Endothelial cell of umbilical vein (primary cell): Measurements from ENCODE around the gene CDH23. TPM values are rescaled to one million over a fixed set of nuclear protein-coding genes. Genes with fewer than 3 reads are reported as not detected.

ENCODE experiments used
- BruUV-seq: library from RNA; stranded (reverse); fragments of 400-500 nt; replicated peaks from 2 replicates; lab custom pipeline; 2021; lab: Mats Ljungman, UMichigan
- CTCF ChIA-PET: fragments of 300-600, 350-600 bp; sonication (Branson Sonifier 250); formaldehyde crosslinking; loops from one replicate; lab custom pipeline; 2021; ENCODE audit warnings: antibody characterized with exemption, inconsistent platforms; lab: Charles Lee
- POLR2A ChIA-PET: fragments of 300-600, 350-600 bp; sonication (Branson Sonifier 250); formaldehyde crosslinking; loops from one replicate; lab custom pipeline; 2021; ENCODE audit warnings: antibody characterized with exemption, inconsistent platforms; lab: Charles Lee
- DNase-seq: peaks from one replicate; pipeline ENCODE4 v3.0.0-alpha.2; 2011; ENCODE audit warnings: low read depth, low spot score
- FAIRE-seq: peaks from 2 replicates; lab custom pipeline; 2011; peaks lifted over from hg19 to GRCh38; lab: Jason Lieb, UNC
- H2AFZ ChIP-seq: 2 replicates; pipeline ENCODE4 v1.6.0; 2012; ENCODE audit warnings: low read depth, low read length, control low read depth, inconsistent platforms
- H3K27ac ChIP-seq: 2 replicates; pipeline ENCODE4 v1.5.1; 2011; ENCODE audit warnings: low read depth, mild to moderate bottlenecking, control low read depth, low read length, moderate library complexity; ENCODE audit not compliant: insufficient read depth
- H3K27me3 ChIP-seq, 2 experiments: 2 replicates each; pipeline versions ENCODE4 v1.6.0 to v1.6.1; 2011; ENCODE audit warnings: low read length in 2 of 2, mixed read lengths in 1 of 2; ENCODE audit not compliant: control insufficient read depth in 2 of 2, insufficient read depth in 2 of 2
- H3K36me3 ChIP-seq, 2 experiments: 2 replicates in 1 of 2; 3 replicates in 1 of 2; pipeline ENCODE4 v1.5.1; 2011; ENCODE audit warnings: low read length in 2 of 2, mild to moderate bottlenecking in 1 of 2, moderate library complexity in 1 of 2; ENCODE audit not compliant: control insufficient read depth in 2 of 2, insufficient read depth in 2 of 2; ENCODE audit errors: extremely low read depth in 1 of 2
- H3K4me1 ChIP-seq: 3 replicates; pipeline ENCODE4 v1.5.1; 2011; ENCODE audit warnings: mild to moderate bottlenecking, low read length; ENCODE audit not compliant: control insufficient read depth, insufficient read depth; ENCODE audit errors: extremely low read depth
- H3K4me2 ChIP-seq: 2 replicates; pipeline ENCODE4 v1.6.1; 2011; ENCODE audit warnings: low read length, control low read depth, mixed read lengths; ENCODE audit not compliant: insufficient read depth
- H3K4me3 ChIP-seq, 3 experiments: fragments of 200-600 bp in 1 of 3; sonication (generic), shearing (Covaris generic) in 1 of 3; replicated peaks in 1 of 3; 2 replicates each; pipeline ENCODE4 v1.5.1; 2011 to 2016; ENCODE audit warnings: control low read depth in 3 of 3, low read length in 3 of 3, mild to moderate bottlenecking in 2 of 3, inconsistent platforms in 1 of 3, low read depth in 1 of 3, moderate library complexity in 1 of 3; ENCODE audit not compliant: insufficient read depth in 1 of 3
- H3K79me2 ChIP-seq: 2 replicates; pipeline ENCODE4 v1.6.0; 2012; ENCODE audit warnings: low read length, inconsistent platforms; ENCODE audit not compliant: control insufficient read depth, insufficient read depth
- H3K9ac ChIP-seq: replicated peaks from 2 replicates; pipeline ENCODE3; 2011; ENCODE audit warnings: low read length, control low read depth; ENCODE audit not compliant: insufficient read depth; ENCODE audit errors: extremely low read depth
- H3K9me1 ChIP-seq: replicated peaks from 3 replicates; pipeline ENCODE4 v1.6.0; 2011; ENCODE audit warnings: mild to moderate bottlenecking, low read length; ENCODE audit not compliant: control insufficient read depth, insufficient read depth; ENCODE audit errors: extremely low read depth
- H3K9me3 ChIP-seq: replicated peaks from 2 replicates; pipeline ENCODE4 v1.5.1; 2012; ENCODE audit warnings: low read length, inconsistent platforms; ENCODE audit not compliant: control insufficient read depth, insufficient read depth
- H4K20me1 ChIP-seq: replicated peaks from 2 replicates; pipeline ENCODE3; 2011; ENCODE audit warnings: mild to moderate bottlenecking, low read length; ENCODE audit not compliant: control insufficient read depth, insufficient read depth; ENCODE audit errors: extremely low read depth
- EZH2 ChIP-seq: IDR thresholded peaks from 2 replicates; pipeline ENCODE4 v1.6.1; 2012; ENCODE audit warnings: borderline replicate concordance, low read depth, mild to moderate bottlenecking, moderate library complexity, low read length, inconsistent platforms; ENCODE audit not compliant: severe bottlenecking
- FOS ChIP-seq: IDR thresholded peaks from 2 replicates; pipeline ENCODE4 v1.6.1; 2011; ENCODE audit warnings: mild to moderate bottlenecking, low read length, moderate library complexity, borderline replicate concordance; ENCODE audit not compliant: insufficient read depth
- JUN ChIP-seq: IDR thresholded peaks from 2 replicates; pipeline ENCODE4 v1.6.1; 2011; ENCODE audit warnings: borderline replicate concordance, low read depth; ENCODE audit not compliant: insufficient read length, insufficient read depth
- MAX ChIP-seq: IDR thresholded peaks from 2 replicates; pipeline ENCODE4 v1.6.1; 2011; ENCODE audit not compliant: insufficient read depth, insufficient read length
- POLR2AphosphoS5 ChIP-seq: IDR thresholded peaks from 2 replicates; pipeline ENCODE4 v1.6.1; 2012; ENCODE audit warnings: low read depth, mild to moderate bottlenecking, control low read depth, low read length, moderate library complexity; ENCODE audit not compliant: insufficient read depth
- dilution Hi-C: fragments of 300-500 bp; cut with MboI; formaldehyde crosslinking; loops from one replicate; pipeline ENCODE4 v1.15.0; 2019; ENCODE audit warnings: low sequenced_read_pairs; ENCODE audit not compliant: extremely low pct_ligation_motif_present
- intact Hi-C: fragments of 100-400 bp; cut with micrococcal nuclease; formaldehyde crosslinking; loops from one replicate; pipeline ENCODE4 v1.10.0; 2022
- polyA plus RNA-seq, 4 experiments: library from polyadenylated mRNA; depleted of rRNA in 3 of 4; stranded (reverse) in 3 of 4; unstranded in 1 of 4; fragments of >200 nt; gene quantifications; 2 replicates each; pipeline versions ENCODE4 v1.2.1 to v1.2.3, GENCODE V29; 2011 to 2012; ENCODE audit warnings: missing spikeins in 1 of 4
- total RNA-seq: library from RNA; stranded (reverse); gene quantifications from 2 replicates; pipeline ENCODE4 v1.2.3, GENCODE V29; 2021
- TF ChIP-seq, protein P1 (sequence below), 2 donors: IDR thresholded peaks; 1 replicate in 1 of 2; 2 replicates in 1 of 2; pipeline ENCODE4 v1.5.1; 2011; ENCODE audit warnings: low read length in 2 of 2, mild to moderate bottlenecking in 2 of 2, moderate library complexity in 2 of 2, control low read depth in 1 of 2, inconsistent platforms in 1 of 2, low read depth in 1 of 2; ENCODE audit not compliant: insufficient read depth in 1 of 2; ENCODE audit errors: extremely low read depth in 1 of 2

CDH23 gene
- total and polyA plus RNA-seq, 2 donors (not counting 3 experiments of a cell fraction or from before 2014, with no cell fraction given) = not detected

DNA sequence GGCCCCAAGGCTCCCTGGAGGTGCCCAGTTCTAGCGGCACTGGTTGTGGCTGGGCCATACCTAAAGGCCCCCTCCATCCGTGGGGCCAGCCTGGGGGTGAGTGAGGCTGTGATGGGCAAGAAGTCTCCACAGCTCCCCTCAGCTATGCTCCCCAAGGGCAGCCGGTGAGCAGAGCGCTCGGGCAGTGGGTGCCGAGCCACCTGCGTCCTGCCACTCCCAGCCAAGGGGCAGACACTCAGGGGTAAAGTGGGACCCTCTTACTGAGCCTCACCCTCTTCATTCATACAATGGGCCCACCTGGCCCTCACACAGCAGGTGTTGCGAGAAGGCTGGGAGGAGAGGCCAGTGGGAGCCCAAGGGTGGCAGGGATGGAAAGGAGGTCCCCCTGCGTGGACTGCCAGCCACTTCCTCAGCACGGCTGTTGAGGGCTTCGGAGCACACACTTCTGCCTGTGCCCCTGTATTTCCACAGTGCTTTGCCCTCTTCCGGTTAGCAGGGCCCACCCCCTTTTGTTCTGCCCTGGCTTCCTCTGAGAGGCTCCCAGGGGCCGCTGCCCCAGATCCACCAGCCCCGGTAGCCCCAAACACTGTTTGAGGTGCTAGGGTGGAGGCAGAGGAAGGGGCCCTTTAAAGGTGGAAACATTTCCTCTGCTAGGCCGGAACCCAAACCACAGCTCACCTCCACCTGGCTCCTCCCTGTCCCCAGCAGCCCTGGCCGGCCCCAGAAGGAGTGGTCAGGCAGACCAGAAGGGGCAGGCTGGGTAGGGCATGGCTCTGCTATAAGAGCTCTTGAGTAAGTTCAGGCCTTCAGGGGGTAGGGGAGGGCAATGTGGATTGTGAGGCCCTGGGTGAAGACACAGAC lies 339.2 kb downstream of the CDH23 start:
- POLR2A ChIA-PET = no interaction called here
- DNase-seq (no peak), FAIRE-seq (no peak)
- Histone ChIP-seq H3K27me3 (peaks cover 0 to 6% of the 10 kb centered on the region in 2 experiments), H3K9ac (no peak overlapping the region), H3K4me3 (no peak overlapping the region), H3K4me2 (no peak overlapping the region), H3K79me2 (no peaks in the 10 kb centered on the region), H4K20me1 (no peaks in the 10 kb centered on the region), H2AFZ (no peak overlapping the region), H3K4me1 (no peaks in the 10 kb centered on the region), H3K9me3 (no peaks in the 10 kb centered on the region), H3K27ac (no peak overlapping the region), H3K9me1 (no peaks in the 10 kb centered on the region), H3K36me3 (no peaks in the 10 kb centered on the region)
- no TSS peak for BruUV-seq
- TF ChIP-seq POLR2AphosphoS5 (no peak), JUN (no peak), MAX (no peak), FOS (no peak), EZH2 (no peak)
- TF ChIP-seq, protein P1, sequence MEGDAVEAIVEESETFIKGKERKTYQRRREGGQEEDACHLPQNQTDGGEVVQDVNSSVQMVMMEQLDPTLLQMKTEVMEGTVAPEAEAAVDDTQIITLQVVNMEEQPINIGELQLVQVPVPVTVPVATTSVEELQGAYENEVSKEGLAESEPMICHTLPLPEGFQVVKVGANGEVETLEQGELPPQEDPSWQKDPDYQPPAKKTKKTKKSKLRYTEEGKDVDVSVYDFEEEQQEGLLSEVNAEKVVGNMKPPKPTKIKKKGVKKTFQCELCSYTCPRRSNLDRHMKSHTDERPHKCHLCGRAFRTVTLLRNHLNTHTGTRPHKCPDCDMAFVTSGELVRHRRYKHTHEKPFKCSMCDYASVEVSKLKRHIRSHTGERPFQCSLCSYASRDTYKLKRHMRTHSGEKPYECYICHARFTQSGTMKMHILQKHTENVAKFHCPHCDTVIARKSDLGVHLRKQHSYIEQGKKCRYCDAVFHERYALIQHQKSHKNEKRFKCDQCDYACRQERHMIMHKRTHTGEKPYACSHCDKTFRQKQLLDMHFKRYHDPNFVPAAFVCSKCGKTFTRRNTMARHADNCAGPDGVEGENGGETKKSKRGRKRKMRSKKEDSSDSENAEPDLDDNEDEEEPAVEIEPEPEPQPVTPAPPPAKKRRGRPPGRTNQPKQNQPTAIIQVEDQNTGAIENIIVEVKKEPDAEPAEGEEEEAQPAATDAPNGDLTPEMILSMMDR (IDR thresholded peaks at IDR 0.05; ENCODE audit: extremely low read depth in 1 of 2, insufficient read depth in 1 of 2, low read depth in 1 of 2, low read length in 2 of 2) = no peak
- intact Hi-C loops = no loop called here
- dilution Hi-C loops = no loop called here
- CTCF ChIA-PET = interaction anchor here (0.9 kb wide), 1 partner anchor 9 kb away, joined by 3 read pairs; no protein-coding TSS in a partner anchor
